KMS-11 (cell line): ENCODE results near the gene GSDMA.
A peak's percentile ranks its signal among the peaks of the same experiment; 100 is the strongest.

Experiments
- H2AFZ ChIP-seq: fragments of 200-600 bp; sonication (generic); 2 replicates; pipeline ENCODE4 v1.6.1; 2016; ENCODE audit warnings: antibody characterized with exemption, mixed run types, low read depth
- H3K27ac ChIP-seq: fragments of 200-600 bp; sonication (generic); 2 replicates; pipeline ENCODE4 v1.6.1; 2016; ENCODE audit warnings: mild to moderate bottlenecking, mixed run types
- H3K27me3 ChIP-seq: fragments of 200-600 bp; sonication (generic); 2 replicates; pipeline ENCODE4 v1.6.1; 2017; ENCODE audit warnings: mild to moderate bottlenecking, low read depth, mixed run types, moderate library complexity; ENCODE audit not compliant: insufficient read depth
- H3K36me3 ChIP-seq: fragments of 200-600 bp; sonication (generic); 2 replicates; pipeline ENCODE4 v1.6.1; 2017; ENCODE audit warnings: mild to moderate bottlenecking, mixed run types; ENCODE audit not compliant: insufficient read depth
- H3K4me1 ChIP-seq: fragments of 200-600 bp; sonication (generic); 2 replicates; pipeline ENCODE4 v1.6.1; 2016; ENCODE audit warnings: mild to moderate bottlenecking, low read depth, mixed run types; ENCODE audit not compliant: poor library complexity, severe bottlenecking
- H3K4me2 ChIP-seq: fragments of 200-600 bp; sonication (generic); 2 replicates; pipeline ENCODE4 v1.7.0; 2016; ENCODE audit warnings: mild to moderate bottlenecking, mixed run types
- H3K4me3 ChIP-seq: fragments of 200-600 bp; sonication (generic); IDR thresholded peaks from 2 replicates; pipeline ENCODE4 v1.6.1; 2017; ENCODE audit warnings: low read depth, low read length, mixed read lengths; ENCODE audit not compliant: insufficient read depth
- H3K79me2 ChIP-seq: fragments of 200-600 bp; sonication (generic); 2 replicates; pipeline ENCODE4 v1.6.1; 2016; ENCODE audit warnings: low read depth, mixed run types; ENCODE audit not compliant: insufficient read depth
- H3K9ac ChIP-seq: fragments of 200-600 bp; sonication (generic); 2 replicates; pipeline ENCODE4 v1.6.1; 2016; ENCODE audit warnings: mild to moderate bottlenecking, mixed run types
- H4K20me1 ChIP-seq: fragments of 200-600 bp; sonication (generic); 2 replicates; pipeline ENCODE4 v1.6.1; 2016; ENCODE audit warnings: mild to moderate bottlenecking, mixed run types; ENCODE audit not compliant: insufficient read depth
- TF ChIP-seq, protein P1 (sequence below): fragments of 200-600 bp; sonication (generic); conservative IDR thresholded peaks from 2 replicates; pipeline ENCODE4 v1.6.1; 2017; ENCODE audit warnings: low read depth, mild to moderate bottlenecking, antibody characterized with exemption, low read length, moderate library complexity, mixed read lengths

GSDMA gene

DNA sequence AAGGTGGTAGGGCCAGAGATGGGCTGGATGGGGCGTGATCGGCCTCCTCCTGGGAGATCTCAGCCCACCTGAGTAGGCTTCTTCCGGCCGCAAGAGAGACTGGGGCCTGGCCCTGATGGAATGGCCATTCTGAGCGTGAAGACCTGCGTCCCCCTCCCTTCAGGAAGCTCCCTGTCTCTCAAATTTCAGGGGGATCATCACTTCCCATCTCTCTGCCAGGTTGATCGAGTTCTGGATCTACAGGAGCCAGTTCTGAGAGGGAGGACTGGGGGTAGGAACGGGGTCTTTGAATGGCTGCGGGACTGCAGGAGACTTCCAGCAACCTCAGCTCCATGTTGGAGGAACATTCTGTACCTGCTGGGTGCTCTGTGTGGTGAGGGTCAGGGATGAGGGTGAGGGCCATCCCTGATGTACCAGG is 9.3 kb upstream of the GSDMA start:
- Histone ChIP-seq H3K4me1 (peaks cover 34% of the 10 kb centered on the region), H3K27ac (no peak overlapping the region), H3K4me2 (peak overlapping the region; percentile 65), H3K4me3 (no peak overlapping the region), H2AFZ (peak overlapping the region; percentile 14; the same call in 1 of the 2 replicates), H4K20me1 (no peaks in the 10 kb centered on the region), H3K27me3 (no peaks in the 10 kb centered on the region), H3K36me3 (no peaks in the 10 kb centered on the region), H3K79me2 (no peaks in the 10 kb centered on the region), H3K9ac (no peak overlapping the region; the same call in 1 of the 2 replicates)
- TF ChIP-seq, protein P1, sequence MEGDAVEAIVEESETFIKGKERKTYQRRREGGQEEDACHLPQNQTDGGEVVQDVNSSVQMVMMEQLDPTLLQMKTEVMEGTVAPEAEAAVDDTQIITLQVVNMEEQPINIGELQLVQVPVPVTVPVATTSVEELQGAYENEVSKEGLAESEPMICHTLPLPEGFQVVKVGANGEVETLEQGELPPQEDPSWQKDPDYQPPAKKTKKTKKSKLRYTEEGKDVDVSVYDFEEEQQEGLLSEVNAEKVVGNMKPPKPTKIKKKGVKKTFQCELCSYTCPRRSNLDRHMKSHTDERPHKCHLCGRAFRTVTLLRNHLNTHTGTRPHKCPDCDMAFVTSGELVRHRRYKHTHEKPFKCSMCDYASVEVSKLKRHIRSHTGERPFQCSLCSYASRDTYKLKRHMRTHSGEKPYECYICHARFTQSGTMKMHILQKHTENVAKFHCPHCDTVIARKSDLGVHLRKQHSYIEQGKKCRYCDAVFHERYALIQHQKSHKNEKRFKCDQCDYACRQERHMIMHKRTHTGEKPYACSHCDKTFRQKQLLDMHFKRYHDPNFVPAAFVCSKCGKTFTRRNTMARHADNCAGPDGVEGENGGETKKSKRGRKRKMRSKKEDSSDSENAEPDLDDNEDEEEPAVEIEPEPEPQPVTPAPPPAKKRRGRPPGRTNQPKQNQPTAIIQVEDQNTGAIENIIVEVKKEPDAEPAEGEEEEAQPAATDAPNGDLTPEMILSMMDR = no peak

DNA sequence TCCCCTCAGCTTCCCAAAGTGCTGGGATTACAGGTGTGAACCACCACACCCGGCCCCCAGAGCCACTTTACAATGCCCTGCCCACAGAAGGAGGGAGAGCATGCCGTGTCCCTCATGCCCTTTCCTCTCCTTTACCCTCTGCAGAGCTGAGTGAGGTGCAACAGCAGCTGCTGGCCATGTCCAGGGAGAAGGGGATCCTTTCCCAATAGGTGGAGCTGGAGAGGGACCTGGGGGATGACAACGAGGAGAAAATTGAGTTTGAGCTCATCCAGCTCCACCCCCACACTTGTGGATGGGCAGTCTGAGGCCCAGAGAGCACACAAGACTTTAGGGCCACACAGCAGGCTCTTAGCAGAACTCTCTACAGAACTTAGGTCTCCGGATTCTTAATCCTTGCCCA is 7.9 kb upstream of the GSDMA start:
- no peak overlapping the region for H2AFZ ChIP-seq
- H3K4me2 ChIP-seq = no peak overlapping the region
- no peak overlapping the region for H3K4me3 ChIP-seq
- no peak overlapping the region for H3K27ac ChIP-seq
- H3K27me3 ChIP-seq = no peaks in the 10 kb centered on the region
- H3K9ac ChIP-seq = no peak overlapping the region
- no peaks in the 10 kb centered on the region for H3K36me3 ChIP-seq
- no peaks in the 10 kb centered on the region for H4K20me1 ChIP-seq
- no peaks in the 10 kb centered on the region for H3K79me2 ChIP-seq
- TF ChIP-seq, protein P1 = no peak
- peaks cover 46% of the 10 kb centered on the region for H3K4me1 ChIP-seq

DNA sequence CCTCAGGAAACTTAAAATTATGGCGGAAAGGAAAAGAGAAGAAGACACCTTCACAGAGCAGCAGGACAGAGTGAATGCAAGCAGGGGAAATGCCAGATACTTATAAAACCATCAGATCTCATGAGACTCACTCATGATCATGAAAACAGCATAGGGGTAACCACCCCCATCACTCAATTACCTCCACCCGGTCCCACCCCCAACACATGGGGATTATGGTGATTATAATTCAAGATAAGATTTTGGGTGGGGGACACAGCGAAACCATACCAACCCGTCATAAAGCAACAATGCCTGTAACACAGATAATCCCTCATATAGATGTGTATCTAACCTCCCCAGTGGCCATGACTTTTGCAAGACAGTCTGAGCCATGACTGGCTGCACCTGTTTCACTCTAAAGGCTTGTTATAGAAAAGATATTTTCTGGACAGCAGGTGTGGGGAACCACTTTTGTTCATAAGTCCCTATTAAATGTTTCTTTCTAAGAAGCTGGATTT is 7.0 kb upstream of the GSDMA start:
- no peak overlapping the region for H2AFZ ChIP-seq
- H3K79me2 ChIP-seq = no peaks in the 10 kb centered on the region
- H4K20me1 ChIP-seq = no peaks in the 10 kb centered on the region
- H3K27me3 ChIP-seq = no peaks in the 10 kb centered on the region
- no peak overlapping the region for H3K4me2 ChIP-seq
- H3K9ac ChIP-seq = no peak overlapping the region
- TF ChIP-seq, protein P1 = no peak
- H3K36me3 ChIP-seq = no peaks in the 10 kb centered on the region
- H3K27ac ChIP-seq = no peak overlapping the region
- H3K4me3 ChIP-seq = no peak overlapping the region
- peaks cover 46% of the 10 kb centered on the region for H3K4me1 ChIP-seq

DNA sequence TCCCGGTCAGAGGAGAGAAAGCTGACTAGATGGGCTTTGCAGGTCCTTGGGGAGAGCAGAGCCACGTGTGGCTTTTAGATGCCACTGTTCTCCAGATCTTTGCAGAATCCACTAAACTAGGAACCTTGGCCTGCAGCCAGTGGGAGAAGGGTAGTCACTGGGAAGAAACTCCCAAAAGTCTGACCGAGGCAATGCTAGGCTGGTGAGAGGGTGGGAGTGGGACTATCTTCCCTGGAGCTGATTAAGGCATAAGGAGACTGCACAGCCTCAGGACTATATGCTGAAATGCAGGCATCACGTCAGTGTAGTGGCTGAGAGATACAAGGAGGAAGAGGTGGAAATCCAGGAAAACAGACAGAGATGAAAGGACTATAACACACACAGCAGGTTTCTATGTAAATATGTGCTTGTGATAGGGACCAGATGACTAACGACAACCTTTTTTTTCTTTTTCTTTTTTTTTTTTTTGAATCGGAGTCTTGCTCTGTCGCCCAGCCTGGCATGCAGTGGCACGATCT is 2.2 kb upstream of the GSDMA start:
- H3K9ac ChIP-seq = no peak overlapping the region

More for the DNA sequence above, 2.2 kb upstream of the GSDMA start:
- Histone ChIP-seq H3K27ac (no peak overlapping the region), H3K4me2 (no peak overlapping the region), H3K36me3 (no peaks in the 10 kb centered on the region), H4K20me1 (no peaks in the 10 kb centered on the region), H2AFZ (no peak overlapping the region), H3K79me2 (no peaks in the 10 kb centered on the region), H3K27me3 (no peaks in the 10 kb centered on the region; the same call in 1 of the 2 replicates), H3K4me1 (peaks cover 20% of the 10 kb centered on the region), H3K4me3 (no peak overlapping the region)
- TF ChIP-seq, protein P1 = no peak
